ENCODE results near the gene DHX34.
"Not testable (repeated sequence)": the region's sequence is repeated elsewhere in the genome, so short reads cannot be mapped to it uniquely, and the experiment has no call there.

Gene DHX34

DNA sequence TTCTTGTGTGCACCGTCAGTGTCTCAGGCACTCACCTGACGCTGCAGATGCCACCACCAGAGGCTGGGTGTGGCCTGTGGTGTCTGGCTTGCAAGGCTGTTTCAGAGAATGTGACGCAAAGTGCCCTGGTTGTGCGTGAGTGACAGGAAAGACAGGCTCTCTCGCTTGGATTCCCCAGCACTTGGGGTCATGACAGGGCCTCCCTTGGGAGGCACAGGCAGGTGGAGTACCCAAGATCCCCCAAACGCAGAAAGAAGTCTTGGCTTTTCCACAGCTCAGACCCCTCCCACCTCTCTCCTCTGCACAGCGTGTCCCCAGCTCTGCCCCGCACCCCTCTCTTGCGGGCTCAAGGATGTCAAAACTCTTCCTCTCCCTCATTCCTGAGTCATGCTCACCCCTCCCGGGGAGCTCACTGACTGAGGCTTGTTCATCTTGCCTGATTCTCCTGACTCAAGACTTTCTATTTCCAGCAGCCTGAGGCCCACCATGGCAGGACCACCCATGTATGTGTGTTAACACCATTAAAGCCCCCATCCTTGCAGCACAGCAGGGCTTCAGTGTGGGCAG is 21.0 kb downstream of the DHX34 start:
- DNase-seq (ENCODE audit: low read depth): no peak

DNA sequence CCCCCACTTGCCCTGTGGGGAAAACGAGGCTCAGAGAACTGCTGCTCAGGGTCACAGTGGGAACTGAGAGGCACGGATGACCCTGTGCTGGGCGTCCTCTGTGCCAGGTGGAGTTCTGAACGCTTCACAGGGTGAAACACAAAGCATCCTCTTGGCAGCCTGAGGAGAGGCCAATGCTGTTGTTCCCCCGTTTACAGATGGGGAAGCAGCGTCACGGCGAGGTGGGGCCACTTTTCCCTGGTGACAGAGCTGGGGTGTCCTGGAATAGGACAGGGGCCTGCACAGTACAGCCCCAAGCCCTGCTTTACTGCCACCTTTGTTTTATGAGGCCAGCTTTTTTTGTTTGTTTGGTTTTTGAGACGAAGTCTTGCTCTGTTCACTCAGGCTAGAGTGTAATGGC is 22.1 kb downstream of the DHX34 start:
- DNase-seq (ENCODE audit: low read depth): no peak

DNA sequence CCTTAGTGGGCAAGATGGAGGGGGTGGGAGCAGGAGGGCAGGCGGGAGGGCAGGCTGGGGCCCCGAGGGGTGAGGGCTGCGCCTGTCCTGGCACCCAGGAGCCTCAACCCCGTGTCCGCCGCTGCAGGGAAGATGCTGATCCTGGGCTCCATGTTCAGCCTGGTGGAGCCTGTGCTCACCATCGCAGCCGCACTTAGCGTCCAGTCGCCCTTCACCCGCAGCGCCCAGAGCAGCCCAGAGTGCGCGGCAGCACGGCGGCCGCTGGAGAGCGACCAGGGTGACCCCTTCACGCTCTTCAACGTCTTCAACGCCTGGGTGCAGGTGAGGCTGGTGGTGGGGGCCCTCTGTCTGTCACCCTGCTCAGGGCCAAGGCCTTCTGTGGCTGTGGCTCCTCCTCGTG is 23.5 kb downstream of the DHX34 start:
- no peak for DNase-seq (ENCODE audit: low read depth)

DNA sequence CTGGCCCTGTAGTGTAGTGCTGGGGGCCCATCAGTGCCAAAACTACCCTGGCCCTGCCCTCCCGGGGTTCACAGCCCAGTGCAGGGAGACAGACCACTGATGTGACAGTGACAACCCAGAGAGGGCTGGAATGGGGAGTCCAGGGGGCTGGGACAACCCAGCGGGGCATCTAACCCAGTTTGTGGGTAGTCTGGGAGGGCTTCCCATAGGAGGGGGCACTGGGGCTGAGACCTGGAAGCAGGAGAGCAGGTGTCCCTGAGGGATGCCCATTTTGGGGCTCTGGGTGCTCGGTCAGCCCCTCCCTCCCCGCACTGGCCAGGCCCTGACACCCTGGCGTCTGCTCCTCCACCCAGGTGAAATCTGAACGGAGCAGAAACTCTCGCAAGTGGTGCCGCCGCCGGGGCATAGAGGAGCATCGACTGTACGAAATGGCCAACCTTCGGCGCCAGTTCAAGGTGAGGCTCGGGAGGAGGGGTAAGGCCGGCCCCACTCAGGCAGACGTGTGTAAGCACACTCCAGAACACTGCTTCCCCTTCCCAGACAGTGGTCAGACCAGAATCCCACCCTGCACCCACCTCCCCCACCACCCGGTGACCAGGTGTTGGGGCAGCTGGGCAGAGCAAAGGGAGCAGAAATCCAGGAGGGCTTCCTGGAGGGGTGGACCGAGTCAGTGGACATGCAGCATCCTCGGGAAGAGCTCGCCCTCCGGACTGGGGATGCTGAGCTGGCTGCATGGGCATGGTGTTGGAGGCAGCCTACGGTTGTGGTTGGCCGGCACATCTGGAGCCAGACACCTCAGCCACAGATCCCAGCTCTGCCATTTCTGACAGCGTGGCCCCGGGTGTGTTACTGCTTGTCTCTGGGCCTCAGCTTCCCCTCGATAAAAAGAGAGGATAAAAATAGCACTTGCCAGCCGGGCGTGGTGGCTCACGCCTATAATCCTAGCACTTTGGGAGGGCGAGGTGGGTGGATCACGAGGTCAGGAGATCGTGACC is 24.4 kb downstream of the DHX34 start:
- no peak for DNase-seq (ENCODE audit: low read depth)

DNA sequence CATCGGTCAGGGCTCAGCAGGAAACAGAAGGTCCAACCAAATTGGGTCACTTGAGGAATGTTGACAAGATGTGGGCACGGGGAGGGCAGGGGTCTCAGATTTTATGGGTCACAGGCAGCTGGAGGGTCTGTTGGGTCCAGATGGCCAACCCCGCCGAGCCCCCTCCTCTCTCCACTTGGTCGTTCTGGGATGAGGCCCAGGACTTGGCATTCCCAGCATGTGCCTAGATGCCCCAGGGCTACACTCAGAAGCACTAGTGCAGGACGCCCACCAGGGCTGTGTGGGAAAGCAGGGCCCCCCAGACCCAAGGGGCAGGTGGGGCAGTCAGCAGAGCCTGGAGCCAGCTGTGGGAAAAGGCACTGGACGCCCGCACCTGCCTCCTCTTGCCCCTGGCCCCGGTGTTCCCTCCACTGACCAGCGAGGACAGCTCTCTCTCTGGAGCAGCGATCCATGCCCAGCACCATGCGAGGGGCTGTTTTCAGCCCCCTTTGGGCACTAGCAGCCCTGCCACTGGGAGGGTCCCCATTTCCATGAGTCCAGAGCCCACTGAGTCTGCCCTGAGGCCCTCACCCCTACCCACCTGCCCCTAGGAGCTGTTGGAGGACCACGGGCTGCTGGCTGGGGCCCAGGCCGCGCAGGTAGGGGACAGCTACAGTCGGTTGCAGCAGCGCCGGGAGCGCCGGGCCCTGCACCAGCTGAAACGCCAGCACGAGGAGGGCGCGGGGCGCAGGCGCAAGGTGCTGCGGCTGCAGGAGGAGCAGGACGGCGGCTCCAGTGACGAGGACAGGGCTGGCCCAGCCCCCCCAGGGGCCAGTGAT is 26.0 kb downstream of the DHX34 start:
- DNase-seq (ENCODE audit: low read depth): no peak

DNA sequence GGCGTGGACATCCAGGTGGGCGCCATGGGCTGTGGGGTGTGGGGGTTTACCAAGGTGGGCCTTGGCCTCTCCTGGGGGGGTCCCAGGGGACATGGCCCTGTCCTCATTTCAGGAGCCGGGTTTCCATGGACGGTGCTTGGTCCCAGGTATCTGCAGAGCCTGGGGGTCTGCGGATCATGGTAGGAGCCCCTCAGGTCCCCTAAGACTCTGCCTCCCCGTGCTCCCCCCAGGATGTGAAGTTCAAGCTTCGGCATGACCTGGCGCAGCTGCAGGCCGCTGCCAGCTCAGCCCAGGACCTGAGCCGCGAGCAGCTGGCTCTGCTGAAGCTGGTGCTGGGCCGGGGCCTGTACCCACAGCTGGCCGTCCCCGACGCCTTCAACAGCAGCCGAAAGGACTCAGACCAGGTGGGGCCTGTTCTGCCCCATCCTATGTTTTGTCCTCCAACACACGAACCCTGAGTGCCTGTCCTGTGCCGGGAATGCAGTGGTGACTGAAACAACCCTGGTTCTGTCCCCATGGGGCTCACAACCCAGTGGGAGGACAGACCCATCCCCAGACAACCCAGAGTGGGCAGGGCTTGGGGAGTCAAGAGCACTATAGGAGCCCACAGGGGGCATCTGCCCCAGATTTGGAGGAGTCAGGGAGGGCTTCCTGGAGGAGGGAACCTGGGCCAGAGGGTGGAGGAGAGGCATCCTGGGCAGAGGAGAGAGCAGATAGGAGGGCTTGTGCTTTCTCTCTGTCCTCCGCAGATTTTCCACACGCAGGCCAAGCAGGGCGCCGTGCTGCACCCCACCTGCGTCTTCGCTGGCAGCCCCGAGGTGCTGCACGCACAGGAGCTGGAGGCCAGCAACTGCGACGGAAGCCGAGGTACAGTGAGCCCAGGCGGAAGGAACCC is 26.8 kb downstream of the DHX34 start:
- no peak for DNase-seq (ENCODE audit: low read depth)

DNA sequence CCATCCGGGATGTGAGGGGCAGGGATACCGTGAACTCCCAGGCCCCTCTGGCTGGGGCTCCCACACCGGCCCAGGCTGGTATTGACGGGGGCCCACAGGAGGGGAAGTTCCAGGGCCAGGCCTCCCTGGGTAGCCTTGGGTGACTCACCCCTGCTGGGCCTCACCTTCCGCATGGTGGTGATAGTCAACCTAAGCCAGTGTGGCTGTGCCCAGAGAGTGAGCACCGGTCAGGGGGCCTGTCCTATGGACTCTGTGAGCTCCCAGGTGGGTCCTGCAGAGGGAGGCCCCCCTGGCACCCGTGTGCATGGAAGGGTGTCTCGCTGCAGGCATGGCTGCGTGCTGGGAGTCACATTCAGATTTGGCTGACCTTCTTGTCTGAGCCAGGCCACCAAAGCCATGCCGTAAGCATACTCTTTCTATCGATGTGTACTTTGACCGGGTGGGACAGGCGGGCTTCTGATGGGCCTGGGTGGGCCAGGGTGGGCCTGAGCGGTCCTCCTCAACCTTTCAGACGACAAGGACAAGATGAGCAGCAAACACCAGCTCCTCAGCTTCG is 27.6 kb downstream of the DHX34 start:
- no peak for DNase-seq (ENCODE audit: low read depth)

DNA sequence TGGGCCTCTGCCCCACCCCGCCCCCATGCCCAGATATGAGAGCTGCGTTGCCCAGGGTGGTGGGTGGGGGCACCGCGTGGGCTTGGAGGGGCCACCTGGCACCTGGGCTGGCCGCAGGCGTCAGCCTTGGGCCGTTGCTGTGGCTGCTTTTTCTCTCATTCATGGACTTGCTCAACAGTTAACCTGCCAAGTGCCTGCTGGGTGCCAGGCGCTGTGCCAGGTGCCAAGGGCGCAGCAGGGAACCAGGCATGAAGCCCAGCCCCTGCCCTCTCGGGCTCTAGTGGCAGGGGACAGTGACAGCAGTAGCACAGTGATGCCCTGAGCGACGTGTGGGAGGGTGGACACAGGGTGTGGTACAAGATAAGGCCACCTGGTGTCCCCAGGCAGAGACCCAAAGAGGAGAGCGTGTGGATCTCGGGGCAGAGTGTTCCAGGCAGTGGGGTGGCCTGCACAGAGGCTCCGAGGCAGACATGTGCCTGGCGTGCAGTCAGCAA is 28.1 kb downstream of the DHX34 start:
- no peak for DNase-seq (ENCODE audit: low read depth)

DNA sequence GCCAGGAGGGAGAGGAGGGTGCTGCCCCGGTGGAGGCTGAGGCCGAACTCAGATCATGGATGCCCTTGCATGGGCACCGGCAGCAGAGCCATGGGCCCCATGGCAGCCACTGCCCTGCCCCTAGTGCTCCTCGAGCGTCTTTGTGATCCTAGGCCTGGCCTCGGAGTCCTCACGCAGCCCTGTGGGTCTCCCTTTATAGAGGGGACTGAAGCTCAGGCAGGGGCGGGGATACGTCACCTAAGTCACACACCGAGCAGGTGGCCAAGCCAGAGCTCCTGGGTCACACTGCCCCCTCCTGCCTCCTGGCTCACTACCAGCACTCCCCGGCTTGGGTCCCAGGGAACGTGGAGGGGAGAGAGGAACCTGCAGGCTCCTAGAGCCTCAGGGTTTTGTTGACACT is 28.7 kb downstream of the DHX34 start:
- DNase-seq (ENCODE audit: low read depth): no peak

DNA sequence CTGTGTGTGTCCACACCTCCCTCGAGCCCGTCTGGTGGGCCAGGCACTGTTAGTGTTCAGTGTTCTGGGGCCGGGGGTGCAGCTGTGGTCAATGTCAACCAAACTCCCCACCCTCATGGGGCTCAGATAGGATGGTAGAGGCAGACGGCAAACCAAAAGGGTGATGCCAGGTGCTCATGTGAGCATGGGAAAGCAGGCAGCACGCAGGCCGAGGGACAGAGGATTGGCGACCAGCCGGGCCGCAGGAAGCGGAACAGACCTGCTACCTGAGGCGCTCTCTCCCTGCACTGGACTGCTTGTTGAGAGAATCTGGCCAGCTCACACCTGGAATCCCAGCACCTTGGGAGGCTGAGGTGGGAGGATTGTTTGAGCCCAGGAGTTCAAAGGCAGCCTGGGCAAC is 29.1 kb downstream of the DHX34 start:
- no peak for DNase-seq (ENCODE audit: low read depth)

DNA sequence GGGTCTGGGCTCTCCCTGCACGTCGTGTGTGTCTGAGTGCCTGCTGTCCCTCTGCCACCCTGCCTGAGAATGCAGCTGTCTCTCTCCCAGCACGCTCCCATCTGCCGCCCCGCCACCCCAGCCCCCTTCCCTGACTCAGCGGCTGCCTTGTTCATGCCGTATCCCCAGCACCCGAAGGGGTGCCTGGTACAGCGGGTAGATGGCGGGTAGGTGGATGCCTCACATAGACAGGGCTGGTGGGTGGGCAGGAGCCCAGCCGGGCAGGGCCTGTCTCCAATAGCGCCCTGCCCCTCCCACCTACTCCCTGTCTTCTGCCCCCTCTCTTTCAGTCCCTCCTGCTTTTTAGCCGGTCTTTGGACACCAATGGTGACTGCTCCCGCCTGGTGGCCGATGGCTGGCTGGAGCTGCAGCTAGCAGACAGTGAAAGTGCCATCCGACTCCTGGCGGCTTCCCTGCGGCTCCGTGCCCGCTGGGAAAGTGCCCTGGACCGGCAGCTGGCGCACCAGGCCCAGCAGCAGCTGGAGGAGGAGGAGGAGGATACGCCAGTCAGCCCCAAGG is 30.3 kb downstream of the DHX34 start:
- DNase-seq (ENCODE audit: low read depth): no peak

DNA sequence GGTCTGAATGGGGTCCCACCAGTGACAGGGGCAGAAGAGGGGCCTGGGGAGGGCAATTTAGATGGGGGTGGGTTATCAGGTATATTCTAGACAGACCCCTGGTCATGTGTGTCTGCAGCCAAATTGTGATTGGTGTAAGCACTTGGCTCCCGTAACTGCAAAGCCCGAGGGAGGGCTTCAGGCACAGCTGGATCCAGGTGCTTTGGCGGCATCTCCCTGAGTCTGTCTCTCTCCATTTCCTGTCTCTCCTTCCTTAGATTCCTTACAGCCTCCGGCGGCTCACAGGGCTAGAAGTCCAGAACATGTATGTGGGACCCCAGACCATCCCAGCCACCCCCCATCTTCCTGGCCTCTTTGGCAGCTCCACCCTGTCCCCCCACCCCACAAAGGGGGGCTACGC is 31.4 kb downstream of the DHX34 start:
- DNase-seq (ENCODE audit: low read depth): no peak

DNA sequence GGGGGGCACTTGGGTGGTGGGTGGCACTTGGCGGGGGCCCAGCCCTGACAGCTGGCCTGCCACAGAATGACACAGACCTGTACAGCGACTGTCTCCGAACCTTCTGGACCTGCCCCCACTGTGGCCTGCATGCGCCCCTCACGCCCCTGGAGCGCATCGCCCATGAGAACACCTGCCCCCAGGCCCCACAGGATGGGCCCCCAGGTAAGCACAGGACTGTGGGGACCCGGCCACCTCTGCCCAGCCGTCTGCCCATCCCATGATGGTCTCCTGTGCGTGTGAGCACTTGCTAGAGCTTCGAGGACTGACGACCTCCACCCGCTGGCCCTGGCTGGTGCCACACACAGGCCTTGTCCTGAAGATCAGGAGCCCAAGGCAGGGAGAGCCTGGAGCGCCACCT is 32.0 kb downstream of the DHX34 start:
- no peak for DNase-seq (ENCODE audit: low read depth)

DNA sequence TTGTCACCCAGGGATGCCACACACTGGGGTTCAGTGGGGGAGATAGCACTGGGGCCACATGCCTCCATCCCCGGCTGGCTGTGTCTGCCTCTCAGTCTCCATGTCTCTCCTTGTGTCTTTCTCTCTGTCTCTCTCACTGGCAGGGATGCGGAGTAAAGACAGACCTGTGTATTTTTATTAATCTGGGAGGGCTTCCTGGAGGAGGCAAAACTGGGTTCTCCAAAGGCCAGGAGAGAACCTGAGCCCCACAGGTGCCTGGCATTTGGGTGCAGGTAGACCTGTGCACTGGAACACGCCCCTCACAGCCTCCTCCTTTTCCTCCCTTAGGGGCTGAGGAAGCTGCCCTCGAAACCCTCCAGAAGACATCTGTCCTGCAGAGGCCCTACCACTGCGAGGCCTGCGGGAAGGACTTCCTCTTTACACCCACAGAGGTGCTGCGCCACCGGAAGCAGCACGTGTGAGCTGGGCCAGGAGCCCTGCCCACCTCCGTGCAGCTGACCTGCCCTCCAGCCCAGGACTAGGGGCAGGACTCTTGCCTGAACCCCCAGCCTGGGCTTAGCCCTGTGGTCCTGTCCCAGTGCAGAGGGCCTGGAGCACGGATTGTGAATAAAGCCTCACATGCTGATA is 32.7 kb downstream of the DHX34 start:
- DNase-seq (ENCODE audit: low read depth): peak; percentile 2

DNA sequence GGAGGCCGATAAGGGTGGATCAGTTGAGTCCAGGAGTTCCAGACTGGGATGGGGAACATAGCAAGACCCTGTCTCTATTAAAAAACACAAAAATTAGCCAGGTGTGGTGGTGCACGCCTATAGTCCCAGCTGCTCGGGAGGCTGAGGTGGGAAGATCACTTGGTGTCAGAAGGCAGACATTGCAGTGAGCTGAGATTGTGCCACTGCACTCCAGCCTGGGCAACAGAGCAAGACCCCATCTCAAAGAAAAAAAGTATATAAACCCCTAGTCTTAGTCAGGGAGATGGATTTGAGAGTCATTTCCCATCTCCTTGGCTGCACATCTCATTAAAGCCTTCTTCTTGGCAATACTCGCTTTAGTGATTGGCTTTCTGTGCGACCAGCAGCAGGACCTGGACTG is 34.8 kb downstream of the DHX34 start:
- DNase-seq (ENCODE audit: low read depth): not testable (repeated sequence)

DNA sequence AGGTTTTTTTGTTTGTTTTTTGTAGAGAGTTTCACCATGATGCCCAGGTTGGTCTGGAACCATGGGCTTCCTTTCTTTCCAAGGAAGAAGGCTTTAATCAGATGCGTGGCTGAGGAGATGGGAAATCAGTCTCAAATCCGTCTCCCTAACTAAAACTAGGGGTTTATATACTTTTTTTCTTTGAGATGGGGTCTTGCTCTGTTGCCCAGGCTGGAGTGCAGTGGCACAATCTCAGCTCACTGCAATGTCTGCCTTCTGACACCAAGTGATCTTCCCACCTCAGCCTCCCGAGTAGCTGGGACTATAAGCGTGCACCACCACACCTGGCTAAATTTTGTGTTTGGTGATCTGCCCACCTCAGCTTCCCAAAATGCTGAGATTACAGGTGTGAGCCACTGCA is 35.4 kb downstream of the DHX34 start:
- not testable (repeated sequence) for DNase-seq (ENCODE audit: low read depth)

DNA sequence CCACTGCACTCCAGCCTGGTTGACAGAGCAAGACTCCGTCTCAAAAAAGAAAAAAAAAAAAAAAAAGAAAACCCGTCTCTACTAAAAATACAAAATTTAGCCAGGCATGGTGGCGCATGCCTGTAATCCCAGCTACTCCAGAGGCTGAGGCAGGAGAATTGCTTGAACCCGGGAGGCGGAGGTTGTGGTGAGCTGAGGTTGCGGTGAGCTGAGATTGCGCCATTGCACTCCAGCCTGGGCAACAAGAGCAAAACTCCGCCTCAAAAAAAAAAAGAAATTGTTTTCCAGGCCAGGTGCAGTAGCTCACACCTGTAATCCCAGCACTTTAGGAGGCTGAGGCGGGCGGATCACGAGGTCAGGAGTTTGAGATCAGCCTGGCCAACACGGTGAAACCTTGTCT is 37.5 kb downstream of the DHX34 start:
- DNase-seq (ENCODE audit: low read depth): not testable (repeated sequence)

DNA sequence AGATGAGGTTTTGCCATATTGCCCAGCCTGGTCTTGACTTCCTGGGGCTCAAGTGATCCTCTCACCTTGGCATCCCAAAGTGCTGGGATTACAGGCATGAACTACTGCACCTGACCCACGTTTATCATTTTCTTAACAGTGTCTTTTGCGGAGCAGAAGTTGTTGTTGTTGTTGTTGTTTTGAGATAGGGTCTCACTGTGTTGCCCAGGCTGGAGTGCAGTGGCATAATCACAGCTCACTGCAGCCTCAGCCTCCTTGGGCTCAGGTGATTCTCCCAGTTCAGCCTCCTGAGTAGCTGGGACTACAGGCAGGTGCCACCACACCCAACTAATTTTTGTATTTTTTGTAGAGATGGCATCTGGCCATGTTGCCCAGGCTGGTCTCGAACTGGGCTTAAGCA is 38.5 kb downstream of the DHX34 start:
- DNase-seq (ENCODE audit: low read depth): not testable (repeated sequence)

DNA sequence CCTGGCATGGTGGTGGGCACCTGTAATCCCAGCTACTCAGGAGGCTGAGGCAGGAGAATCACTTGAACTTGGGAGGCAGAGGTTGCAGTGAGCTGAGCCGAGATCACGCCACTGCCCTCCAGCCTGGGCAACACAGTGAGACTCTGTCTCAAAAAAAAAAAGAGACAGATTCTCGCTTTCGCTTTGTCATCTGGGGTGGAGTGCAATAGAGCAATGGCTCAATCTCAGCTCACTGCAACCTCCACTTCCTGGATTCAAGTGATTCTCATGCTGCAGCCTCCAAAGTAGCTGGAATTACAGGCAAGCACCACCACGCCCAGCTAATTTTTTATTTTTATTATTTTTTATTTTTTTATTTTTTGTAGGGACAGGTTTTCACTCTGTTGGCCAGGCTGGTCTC is 39.6 kb downstream of the DHX34 start:
- not testable (repeated sequence) for DNase-seq (ENCODE audit: low read depth)

DNA sequence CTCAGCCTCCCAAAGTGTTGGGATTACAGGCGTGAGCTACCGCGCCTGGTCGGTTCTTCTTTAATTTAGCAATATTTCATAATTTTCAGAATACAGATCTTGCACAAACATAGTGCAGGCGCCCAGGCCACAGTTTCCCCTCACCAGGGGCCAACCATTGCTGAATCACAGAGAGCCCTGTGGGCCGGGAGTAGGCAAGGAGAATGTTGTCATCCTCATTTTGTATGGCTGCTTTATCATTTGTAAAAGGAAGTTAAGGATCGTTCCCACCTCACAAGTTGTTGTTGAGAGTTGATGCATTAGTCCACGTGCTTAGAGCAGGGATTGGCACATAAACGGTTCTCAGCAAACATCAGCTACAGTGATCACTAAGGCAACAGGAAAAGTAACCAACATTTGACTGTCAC is 40.0 kb downstream of the DHX34 start:
- no peak for DNase-seq (ENCODE audit: low read depth)

All from stimulated activated CD8-positive, alpha-beta memory T cell treated with anti-CD3 and anti-CD28 coated beads, Interleukin-12 subunit alpha, Interleukin-12 subunit beta, amount 100 ng/mL, for 1 hour (primary cell).